Retinal pigment epithelial cell (primary cell): ENCODE measurements around the gene SMARCE1.
A peak's percentile ranks its signal among the peaks of the same experiment; 100 is the strongest.

Experiments used
- DNase-seq: peaks from one replicate; pipeline ENCODE4 v3.0.0-alpha.2; 2010; ENCODE audit warnings: low read depth
- H3K4me3 ChIP-seq: 2 replicates; pipeline ENCODE4 v1.5.1; 2011; ENCODE audit warnings: mild to moderate bottlenecking, low read length, control low read depth, moderate library complexity
- TF ChIP-seq, protein P1 (sequence below): conservative IDR thresholded peaks from 2 replicates; pipeline ENCODE4 v1.5.1; 2011; ENCODE audit warnings: low read depth, low read length, control low read depth, inconsistent platforms

Gene SMARCE1

DNA sequence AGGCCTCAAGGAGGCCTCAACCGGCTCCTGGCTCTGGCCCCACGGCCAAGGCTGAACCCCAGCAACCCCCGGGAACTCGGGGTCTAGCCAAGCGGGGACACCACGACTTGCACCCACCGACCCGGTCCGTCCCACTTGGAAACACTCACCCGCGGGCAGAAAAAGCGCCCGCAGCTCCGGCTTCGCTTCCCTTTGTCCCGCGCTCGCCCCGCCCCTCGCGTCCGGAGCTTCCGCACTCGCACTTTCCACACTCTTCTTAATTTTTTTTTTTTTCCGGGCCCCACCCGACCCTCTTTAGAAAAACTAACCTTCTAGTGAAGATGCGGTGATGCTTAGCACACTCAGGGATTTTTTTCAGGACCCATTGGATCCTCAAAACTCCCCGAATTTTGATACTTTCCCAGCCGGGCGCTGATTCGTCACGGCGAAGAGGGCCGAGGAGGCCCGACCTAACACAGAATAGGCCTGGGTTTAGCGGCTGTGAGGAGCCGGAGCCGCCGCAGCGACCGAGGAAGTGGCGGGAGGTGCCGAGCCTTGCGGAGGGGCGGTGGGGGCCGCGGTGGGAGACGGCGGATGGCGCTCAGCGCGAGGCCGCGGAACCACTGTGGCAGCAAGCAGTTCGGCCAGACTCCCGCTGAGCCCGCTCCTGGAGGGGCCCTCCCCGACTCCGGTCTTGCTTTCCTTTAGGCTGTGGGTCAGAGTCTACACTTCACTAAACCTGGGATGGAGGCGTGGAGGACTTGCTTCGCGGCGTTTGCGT lies at the start of gene SMARCE1:
Gene SMARCE1 (minus strand): TSS at position 195 of the 760 bp plus-strand sequence. CDS start 2,016 bp downstream, outside the sequence.
- peak; percentile 33 for DNase-seq
- TF ChIP-seq, protein P1, sequence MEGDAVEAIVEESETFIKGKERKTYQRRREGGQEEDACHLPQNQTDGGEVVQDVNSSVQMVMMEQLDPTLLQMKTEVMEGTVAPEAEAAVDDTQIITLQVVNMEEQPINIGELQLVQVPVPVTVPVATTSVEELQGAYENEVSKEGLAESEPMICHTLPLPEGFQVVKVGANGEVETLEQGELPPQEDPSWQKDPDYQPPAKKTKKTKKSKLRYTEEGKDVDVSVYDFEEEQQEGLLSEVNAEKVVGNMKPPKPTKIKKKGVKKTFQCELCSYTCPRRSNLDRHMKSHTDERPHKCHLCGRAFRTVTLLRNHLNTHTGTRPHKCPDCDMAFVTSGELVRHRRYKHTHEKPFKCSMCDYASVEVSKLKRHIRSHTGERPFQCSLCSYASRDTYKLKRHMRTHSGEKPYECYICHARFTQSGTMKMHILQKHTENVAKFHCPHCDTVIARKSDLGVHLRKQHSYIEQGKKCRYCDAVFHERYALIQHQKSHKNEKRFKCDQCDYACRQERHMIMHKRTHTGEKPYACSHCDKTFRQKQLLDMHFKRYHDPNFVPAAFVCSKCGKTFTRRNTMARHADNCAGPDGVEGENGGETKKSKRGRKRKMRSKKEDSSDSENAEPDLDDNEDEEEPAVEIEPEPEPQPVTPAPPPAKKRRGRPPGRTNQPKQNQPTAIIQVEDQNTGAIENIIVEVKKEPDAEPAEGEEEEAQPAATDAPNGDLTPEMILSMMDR = no peak
- peak within 1 kb of the TSS; percentile 97 for H3K4me3 ChIP-seq

DNA sequence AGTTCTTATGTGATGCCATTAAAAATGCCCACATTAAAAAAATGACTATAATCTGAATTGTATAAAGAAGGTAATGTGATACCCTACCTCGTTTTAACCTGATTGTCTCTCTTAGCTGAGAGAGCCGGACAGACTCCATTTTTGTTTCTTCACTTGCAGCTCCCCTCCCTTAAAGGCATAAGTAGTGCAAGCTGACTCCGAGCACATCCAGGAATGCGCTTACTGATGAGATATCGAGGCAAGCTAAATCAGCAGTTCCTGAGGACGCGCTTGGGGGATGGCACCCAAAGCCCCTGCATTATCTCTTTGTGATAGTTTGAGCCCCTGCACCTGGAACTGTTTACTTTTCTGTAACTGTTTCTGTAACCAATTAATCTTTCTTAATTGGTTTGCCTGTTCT lies 49.7 kb upstream of the SMARCE1 start:
- no peak overlapping the region for H3K4me3 ChIP-seq
- no peak for DNase-seq
- TF ChIP-seq, protein P1 = no peak

DNA sequence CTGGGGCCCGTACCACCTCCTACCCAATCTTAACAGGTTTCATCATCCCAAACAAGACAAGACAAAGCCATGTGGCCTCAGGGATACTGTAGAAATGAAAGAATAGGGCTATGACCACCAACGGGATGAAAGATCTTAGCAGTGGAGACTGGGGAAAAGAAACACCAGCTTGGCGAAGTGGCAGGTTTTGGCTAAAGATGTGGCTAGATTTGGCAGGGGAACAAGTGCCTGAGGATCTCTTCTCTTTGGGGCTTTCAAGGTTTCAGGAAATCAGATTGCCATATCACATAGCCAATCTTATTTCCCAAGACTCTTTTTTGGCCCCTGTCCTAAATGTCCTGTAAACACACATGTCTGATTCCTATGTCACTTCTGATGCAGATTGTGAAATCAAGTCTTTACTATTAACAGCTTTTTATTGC lies 49.0 kb upstream of the SMARCE1 start:
- no peak overlapping the region for H3K4me3 ChIP-seq
- DNase-seq = no peak
- TF ChIP-seq, protein P1 = no peak

DNA sequence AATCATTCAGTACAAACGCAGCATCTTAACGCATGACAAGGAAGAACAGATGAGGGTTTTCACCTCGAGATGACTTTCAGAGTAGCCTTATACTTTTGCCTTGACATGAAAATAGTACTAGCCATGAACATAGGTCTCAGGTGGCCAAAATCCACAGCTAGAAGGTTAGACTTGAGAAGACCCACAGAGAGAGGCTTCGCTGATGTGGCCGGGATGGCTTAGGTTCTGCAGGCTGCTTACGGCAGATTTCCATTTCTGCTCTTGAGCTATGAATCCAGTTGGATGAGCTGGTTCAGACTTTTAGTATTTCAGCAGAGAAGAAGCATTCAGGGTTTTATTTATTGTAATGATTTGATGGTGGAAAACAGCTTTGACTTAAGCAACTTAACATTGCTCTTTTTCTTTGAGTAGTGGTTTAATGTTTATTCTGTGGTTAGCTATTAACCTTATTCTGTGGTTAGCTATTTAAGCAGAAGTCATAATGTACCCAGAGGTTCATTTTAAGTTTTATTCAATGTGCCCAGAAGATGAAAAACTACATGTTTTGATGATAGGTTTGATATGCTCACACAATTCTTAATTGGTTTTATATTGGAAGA lies 48.4 kb upstream of the SMARCE1 start:
- DNase-seq = no peak
- no peak overlapping the region for H3K4me3 ChIP-seq
- TF ChIP-seq, protein P1 = no peak

DNA sequence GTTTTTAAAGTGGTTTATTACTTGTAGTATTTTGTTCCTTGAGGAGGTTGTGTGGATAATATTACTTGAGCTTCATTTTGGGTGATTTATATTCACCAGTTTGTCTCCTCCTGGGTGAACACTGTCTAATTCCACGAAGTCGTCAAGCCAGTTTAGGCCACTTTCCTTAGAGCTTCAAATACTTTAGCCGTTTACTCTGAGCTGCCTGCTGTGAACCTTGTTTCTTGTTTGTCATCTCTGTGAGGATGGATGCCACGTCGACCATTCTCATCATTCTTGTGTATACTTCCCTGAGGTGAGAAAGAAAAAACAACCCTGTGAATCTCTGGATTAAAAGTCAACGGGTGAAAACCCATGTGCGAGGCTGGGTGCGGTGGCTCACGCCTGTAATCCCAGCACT lies 47.0 kb upstream of the SMARCE1 start:
- TF ChIP-seq, protein P1 = no peak
- DNase-seq = no peak
- no peak overlapping the region for H3K4me3 ChIP-seq

DNA sequence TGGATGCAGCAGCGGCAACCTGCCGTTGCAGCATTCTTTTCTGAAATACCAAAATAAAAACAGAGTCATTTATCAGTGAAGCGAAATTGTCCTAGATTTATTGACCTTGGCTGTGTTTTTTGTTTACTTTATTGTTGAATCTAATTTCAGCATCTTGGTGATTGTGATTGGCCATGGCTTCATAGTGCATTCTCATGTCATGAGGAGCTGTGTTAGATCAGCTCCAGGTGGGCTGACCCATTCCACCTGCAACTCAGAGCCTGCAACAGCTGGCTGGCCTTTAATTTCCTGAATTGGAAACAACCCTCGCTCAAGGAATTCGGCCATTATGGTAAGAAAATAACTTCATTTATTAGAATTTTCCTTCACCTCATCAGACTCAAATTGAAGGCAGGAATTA lies 39.5 kb upstream of the SMARCE1 start:
- no peak for DNase-seq
- TF ChIP-seq, protein P1 = no peak
- no peak overlapping the region for H3K4me3 ChIP-seq

DNA sequence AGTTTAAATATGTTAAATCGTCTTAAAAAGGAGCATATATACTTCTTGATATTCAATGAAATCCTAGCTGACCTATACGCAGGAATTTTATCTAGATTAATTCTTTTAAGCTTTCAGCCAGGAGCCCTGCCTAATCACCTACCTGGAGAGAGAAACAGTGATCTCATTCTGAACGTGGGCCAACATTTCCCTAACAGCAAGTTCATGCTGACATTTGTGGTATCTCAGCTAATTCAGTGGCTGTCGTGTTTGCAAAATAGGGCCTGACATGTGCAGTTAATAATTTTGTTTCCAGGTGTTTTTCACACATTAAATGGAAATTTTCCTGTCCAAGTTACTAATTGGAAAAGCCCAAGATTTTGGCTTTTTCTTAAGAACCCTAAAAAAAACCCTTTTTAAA lies 38.6 kb upstream of the SMARCE1 start:
- TF ChIP-seq, protein P1 = no peak
- H3K4me3 ChIP-seq = no peak overlapping the region
- DNase-seq = no peak
